ENCODE data around the gene METTL16. TPM values are rescaled to one million over a fixed set of nuclear protein-coding genes. Genes with fewer than 3 reads are reported as not detected.

Gene METTL16
- total and polyA plus RNA-seq, 9 of the 15 experiments (the other 6 are each of a cell fraction or from before 2014, with no cell fraction given), result 12.1 to 30.5 (median 19.8) TPM

DNA sequence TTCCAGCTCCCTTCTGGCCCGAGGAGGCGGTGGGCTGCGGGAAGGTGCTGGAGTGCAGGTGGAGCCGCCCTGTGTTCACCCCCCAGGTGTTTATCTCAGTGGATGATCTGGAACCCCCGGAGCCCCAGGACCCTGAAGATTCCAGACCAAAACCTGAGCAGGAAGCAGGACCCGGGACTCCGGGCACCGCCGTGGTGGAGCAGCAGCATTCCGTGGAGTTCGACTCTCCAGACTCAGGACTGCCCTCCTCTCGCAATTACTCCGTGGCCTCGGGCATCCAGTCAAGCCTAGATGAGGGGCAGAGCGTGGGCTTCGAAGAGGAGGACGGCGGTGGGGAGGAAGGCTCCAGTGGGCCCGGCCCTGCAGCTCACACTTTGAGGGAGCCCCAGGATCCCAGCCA, 136.3 kb downstream of the METTL16 start:
- Histone ChIP-seq H3K4me3 (no peak overlapping the region), H4K20me1 (replicated peaks; ENCODE audit: control insufficient read depth, insufficient read depth, low read length) (no peaks in the 10 kb centered on the region), H3K9me3 (replicated peaks; ENCODE audit: control insufficient read depth, insufficient read depth, low read depth, low read length) (no peaks in the 10 kb centered on the region), H3K9ac (ENCODE audit: insufficient read depth in 1 of 2, low read depth in 2 of 2, low read length in 2 of 2) (peak overlapping the region in 1 of 2 experiments; percentile 7; a peak in 1 of 4 replicates), H2AFZ (ENCODE audit: low read depth, low read length) (no peak overlapping the region), H3K9me1 (ENCODE audit: control insufficient read depth, insufficient read depth, low read length) (no peaks in the 10 kb centered on the region), H3K4me2 (ENCODE audit: insufficient read depth, low read length) (no peak overlapping the region), H3K4me1 (replicated peaks in 1 of 2; ENCODE audit: control insufficient read depth in 2 of 2, insufficient read depth in 2 of 2, low read length in 2 of 2) (peaks cover 0 to 16% of the 10 kb centered on the region in 2 experiments; a peak in 3 of 5 replicates), H3K27me3 (ENCODE audit: control insufficient read depth in 2 of 2, insufficient read depth in 2 of 2, low read length in 2 of 2) (no peaks in the 10 kb centered on the region), H3K27ac (ENCODE audit: extremely low read depth, low read depth, low read length) (no peak overlapping the region), H3K36me3 (ENCODE audit: control insufficient read depth, insufficient read depth, low read length) (no peaks in the 10 kb centered on the region), H3K79me2 (ENCODE audit: control insufficient read depth, insufficient read depth, low read length) (no peaks in the 10 kb centered on the region)
- POLR2A ChIA-PET, result no interaction called here
- TF ChIP-seq ASH1L (IDR thresholded peaks at IDR 0.05; ENCODE audit: borderline replicate concordance, low read depth, partially characterized antibody), result no peak
- no peak for TF ChIP-seq SOX6 (IDR thresholded peaks at IDR 0.05)
- TF ChIP-seq SETDB1 (IDR thresholded peaks at IDR 0.05; ENCODE audit: low read length), result no peak
- no peak for TF ChIP-seq MTA1 (IDR thresholded peaks at IDR 0.05; ENCODE audit: borderline replicate concordance)
- TF ChIP-seq PRMT5 (CRISPR knock-in tag; IDR thresholded peaks at IDR 0.05), result no peak
- TF ChIP-seq TRIM24 (IDR thresholded peaks at IDR 0.05), result no peak
- TF ChIP-seq, protein P1, sequence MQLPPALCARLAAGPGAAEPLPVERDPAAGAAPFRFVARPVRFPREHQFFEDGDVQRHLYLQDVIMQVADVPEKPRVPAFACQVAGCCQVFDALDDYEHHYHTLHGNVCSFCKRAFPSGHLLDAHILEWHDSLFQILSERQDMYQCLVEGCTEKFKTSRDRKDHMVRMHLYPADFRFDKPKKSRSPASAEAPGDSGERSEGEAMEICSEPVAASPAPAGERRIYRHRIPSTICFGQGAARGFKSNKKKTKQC (CRISPR knock-in tag; IDR thresholded peaks at IDR 0.05), result no peak
- TF ChIP-seq ZNF124 (CRISPR knock-in tag; IDR thresholded peaks at IDR 0.05), result no peak
- no peak for TF ChIP-seq SMARCB1 (IDR thresholded peaks at IDR 0.05; ENCODE audit: insufficient read length, low read depth)
- TF ChIP-seq ELF4 (CRISPR knock-in tag; IDR thresholded peaks at IDR 0.05), result no peak
- 91% methylated on average over 12 of the region's 19 CpGs for WGBS (ENCODE audit: insufficient coverage, low coverage, missing lambda C conversion rate)
- no TSS peak for BruUV-seq (replicated peaks)
- FAIRE-seq (no peak), DNase-seq (ENCODE audit: extremely low read depth in 1 of 4, low spot score in 3 of 4) (no peak), ATAC-seq (no peak)
- intact Hi-C loops (cut with micrococcal nuclease), result no loop called here
- in situ Hi-C loops (cut with MboI), result loop anchor here (5.0 kb wide), 1 partner anchor 37 kb away; no protein-coding TSS in a partner anchor
- CTCF ChIA-PET (ENCODE audit: low intra/inter-chr PET ratio), result no interaction called here

Data from K562 (cell line).